ENCODE measurements around the gene RNF214. TPM values are rescaled to one million over a fixed set of nuclear protein-coding genes. Genes with fewer than 3 reads are reported as not detected.

The RNF214 gene
- total RNA-seq, 2 experiments from 2014 or later: 12.9 to 15.8 TPM

DNA sequence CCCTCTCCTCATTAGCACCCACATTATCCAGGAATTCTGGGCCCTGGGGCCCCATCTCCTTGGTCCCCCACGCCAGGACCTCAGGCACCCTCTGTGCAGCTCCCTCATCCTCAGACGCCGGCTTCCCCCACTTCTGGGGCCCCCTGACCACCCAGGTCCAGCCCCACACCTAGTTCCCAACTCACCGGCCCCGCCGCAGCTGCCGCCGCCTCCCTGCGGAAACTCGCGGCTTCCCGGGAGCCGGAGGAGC lies 704 bp upstream of the RNF214 start, which contains the start of gene PCSK7:
Gene PCSK7 (minus strand): TSS at position 232 of the 250 bp plus-strand sequence. CDS start 2,229 bp downstream, outside the sequence.
- Mint-ChIP-seq H3K27ac (peak within 1 kb of the TSS; percentile 93), H3K27me3 (no peaks in the 10 kb centered on the region), H3K9me3 (no peaks in the 10 kb centered on the region), H3K4me1 (ENCODE audit: low read depth) (peaks cover 62% of the 10 kb centered on the region), H3K4me3 (peak within 1 kb of the TSS; percentile 100), H3K36me3 (ENCODE audit: low read depth) (peaks cover 76% of the 10 kb centered on the region)
- Histone ChIP-seq H3K27ac (ENCODE audit: low read depth in 1 of 2, low read length in 2 of 2) (peak within 1 kb of the TSS; percentile 91 to 97), H3K9me3 (ENCODE audit: control insufficient read depth in 1 of 2, insufficient read depth in 1 of 2, low read length in 2 of 2) (no peaks in the 10 kb centered on the region), H3K4me3 (ENCODE audit: low read length) (peak within 1 kb of the TSS; percentile 100), H3K36me3 (ENCODE audit: insufficient read depth, low read length) (peaks cover 34% of the 10 kb centered on the region), H3K4me1 (ENCODE audit: insufficient read depth, low read length) (peaks cover 45% of the 10 kb centered on the region), H3K27me3 (ENCODE audit: control insufficient read depth in 1 of 2, insufficient read depth in 2 of 2, low read length in 2 of 2) (no peaks in the 10 kb centered on the region)
- CTCF ChIA-PET: interaction anchor here (1.1 to 1.2 kb wide), 3 partner anchors 49 to 460 kb away, joined by 3 to 7 read pairs (median 3); partner anchors contain the start of gene SIDT2
- ATAC-seq (ENCODE audit: poor library complexity) (no peak), DNase-seq (peak in 2 of 14 experiments; percentile 54 to 78)
- intact Hi-C loops (cut with DNase I, micrococcal nuclease): loop anchor here (2.0 to 10.0 kb wide), 7 partner anchors 53 to 1343 kb away; partner anchors contain the start of genes CEP164 (in 2 of the 2), ZPR1 (in 2 of the 2), ARCN1 (in 1 of the 2) and BUD13 (in 1 of the 2)
- TF ChIP-seq, protein P1, sequence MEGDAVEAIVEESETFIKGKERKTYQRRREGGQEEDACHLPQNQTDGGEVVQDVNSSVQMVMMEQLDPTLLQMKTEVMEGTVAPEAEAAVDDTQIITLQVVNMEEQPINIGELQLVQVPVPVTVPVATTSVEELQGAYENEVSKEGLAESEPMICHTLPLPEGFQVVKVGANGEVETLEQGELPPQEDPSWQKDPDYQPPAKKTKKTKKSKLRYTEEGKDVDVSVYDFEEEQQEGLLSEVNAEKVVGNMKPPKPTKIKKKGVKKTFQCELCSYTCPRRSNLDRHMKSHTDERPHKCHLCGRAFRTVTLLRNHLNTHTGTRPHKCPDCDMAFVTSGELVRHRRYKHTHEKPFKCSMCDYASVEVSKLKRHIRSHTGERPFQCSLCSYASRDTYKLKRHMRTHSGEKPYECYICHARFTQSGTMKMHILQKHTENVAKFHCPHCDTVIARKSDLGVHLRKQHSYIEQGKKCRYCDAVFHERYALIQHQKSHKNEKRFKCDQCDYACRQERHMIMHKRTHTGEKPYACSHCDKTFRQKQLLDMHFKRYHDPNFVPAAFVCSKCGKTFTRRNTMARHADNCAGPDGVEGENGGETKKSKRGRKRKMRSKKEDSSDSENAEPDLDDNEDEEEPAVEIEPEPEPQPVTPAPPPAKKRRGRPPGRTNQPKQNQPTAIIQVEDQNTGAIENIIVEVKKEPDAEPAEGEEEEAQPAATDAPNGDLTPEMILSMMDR (IDR thresholded peaks at IDR 0.05): no peak
- POLR2A ChIA-PET: interaction anchor here (0.7 to 4.2 kb wide), 13 partner anchors 11 to 444 kb away, joined by 3 to 46 read pairs (median 6); partner anchors contain the start of genes CEP164, PAFAH1B2, SIDT2 and ZPR1

DNA sequence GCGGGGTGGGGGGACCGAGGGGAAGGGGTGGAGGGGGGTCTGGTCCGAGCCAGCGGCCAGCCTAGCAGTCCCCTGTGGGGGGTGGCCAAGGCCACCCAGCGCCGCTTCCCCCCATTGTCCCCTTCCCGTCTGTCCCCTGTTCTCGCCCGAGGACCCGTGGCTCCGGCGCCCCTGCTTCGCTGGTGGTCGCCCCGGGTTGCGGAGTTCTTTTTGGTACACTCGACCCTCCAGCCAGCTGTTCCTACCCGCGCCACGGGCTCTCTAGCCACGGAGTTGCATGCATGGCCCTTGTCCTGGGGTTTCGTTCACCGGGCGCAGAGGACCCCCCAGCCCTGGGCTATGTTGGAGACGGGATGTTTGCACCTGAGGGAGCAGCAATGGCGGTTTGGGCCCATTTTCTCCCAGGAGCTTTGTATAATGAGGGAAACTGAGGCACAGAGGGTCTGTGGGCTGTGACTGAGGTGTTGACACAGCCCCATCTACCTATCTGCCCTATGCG lies 489 bp downstream of the RNF214 start:
- peak overlapping the region; percentile 93 for H3K27ac Mint-ChIP-seq
- peaks cover 38% of the 10 kb centered on the region for H3K4me1 ChIP-seq (ENCODE audit: insufficient read depth, low read length)
- TF ChIP-seq, protein P1 (IDR thresholded peaks at IDR 0.05): no peak
- no peaks in the 10 kb centered on the region for H3K9me3 Mint-ChIP-seq
- H3K4me3 Mint-ChIP-seq: peak overlapping the region; percentile 94
- no peak for ATAC-seq (ENCODE audit: poor library complexity)
- no peaks in the 10 kb centered on the region for H3K27me3 ChIP-seq (ENCODE audit: control insufficient read depth in 1 of 2, insufficient read depth in 2 of 2, low read length in 2 of 2)
- ChIA-PET POLR2A (interaction anchor here (0.6 to 4.2 kb wide), 6 partner anchors 11 to 95 kb away, joined by 3 to 46 read pairs (median 14); partner anchors contain the start of genes CEP164, PAFAH1B2 and SIDT2), CTCF (interaction anchor here (1.1 to 1.2 kb wide), 2 partner anchors 54 to 461 kb away, joined by 3 to 7 read pairs; partner anchors contain the start of gene SIDT2)
- H3K4me1 Mint-ChIP-seq (ENCODE audit: low read depth): peaks cover 55% of the 10 kb centered on the region
- peak in 1 of 14 experiments; percentile 17 for DNase-seq
- H3K9me3 ChIP-seq (ENCODE audit: control insufficient read depth in 1 of 2, insufficient read depth in 1 of 2, low read length in 2 of 2): no peaks in the 10 kb centered on the region
- H3K27ac ChIP-seq (ENCODE audit: low read depth in 1 of 2, low read length in 2 of 2): peak overlapping the region; percentile 30 to 66
- H3K36me3 ChIP-seq (ENCODE audit: insufficient read depth, low read length): peaks cover 24% of the 10 kb centered on the region
- H3K4me3 ChIP-seq (ENCODE audit: low read length): peak overlapping the region; percentile 70
- no peaks in the 10 kb centered on the region for H3K27me3 Mint-ChIP-seq
- H3K36me3 Mint-ChIP-seq (ENCODE audit: low read depth): peaks cover 65% of the 10 kb centered on the region
- intact Hi-C loops (cut with DNase I, micrococcal nuclease): loop anchor here (2.0 to 10.0 kb wide), 7 partner anchors 54 to 1342 kb away; partner anchors contain the start of genes CEP164 (in 2 of the 2), ZPR1 (in 2 of the 2), ARCN1 (in 1 of the 2) and BUD13 (in 1 of the 2)

DNA sequence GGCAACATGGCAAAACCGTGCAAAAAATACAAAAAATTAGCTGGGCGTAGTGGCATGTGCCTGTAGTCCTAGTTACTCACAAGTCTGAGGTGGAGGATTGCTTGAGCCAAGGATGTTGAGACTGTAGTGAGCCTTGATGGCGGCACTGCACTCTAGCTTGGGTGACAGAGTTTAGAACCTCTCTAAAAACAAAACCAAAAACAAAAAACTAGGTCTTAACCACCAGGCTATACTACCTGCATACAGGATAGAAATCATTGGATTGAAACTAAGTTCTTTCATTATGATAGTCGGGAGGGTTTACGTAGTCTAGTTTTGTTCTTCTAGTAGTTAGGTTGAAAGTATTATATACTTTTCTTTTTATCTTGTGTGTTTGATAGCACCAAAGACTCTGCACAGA lies 5.8 kb downstream of the RNF214 start:
- Mint-ChIP-seq H3K9me3 (no peaks in the 10 kb centered on the region), H3K27ac (no peak overlapping the region), H3K4me1 (ENCODE audit: low read depth) (peaks cover 14% of the 10 kb centered on the region), H3K36me3 (ENCODE audit: low read depth) (peaks cover 54% of the 10 kb centered on the region), H3K27me3 (no peaks in the 10 kb centered on the region), H3K4me3 (no peak overlapping the region)
- DNase-seq (no peak), ATAC-seq (ENCODE audit: poor library complexity) (no peak)
- H3K36me3 ChIP-seq (ENCODE audit: insufficient read depth, low read length): peaks cover 31% of the 10 kb centered on the region
- H3K4me1 ChIP-seq (ENCODE audit: insufficient read depth, low read length): peaks cover 4% of the 10 kb centered on the region
- intact Hi-C loops (cut with DNase I, micrococcal nuclease): loop anchor here in 1 of 2 experiments (10.0 kb wide), 1 partner anchor 1337 kb away; the partner anchor contains the start of gene ARCN1
- TF ChIP-seq, protein P1 (IDR thresholded peaks at IDR 0.05): no peak
- H3K4me3 ChIP-seq (ENCODE audit: low read length): no peak overlapping the region
- POLR2A ChIA-PET: no interaction called here
- CTCF ChIA-PET: interaction anchor here (1.0 kb wide), 1 partner anchor 12 kb away, joined by 3 read pairs; no protein-coding TSS in a partner anchor
- no peaks in the 10 kb centered on the region for H3K27me3 ChIP-seq (ENCODE audit: control insufficient read depth in 1 of 2, insufficient read depth in 2 of 2, low read length in 2 of 2)
- no peaks in the 10 kb centered on the region for H3K9me3 ChIP-seq (ENCODE audit: control insufficient read depth in 1 of 2, insufficient read depth in 1 of 2, low read length in 2 of 2)
- no peak overlapping the region for H3K27ac ChIP-seq (ENCODE audit: low read depth in 1 of 2, low read length in 2 of 2)

Measured in CD4-positive, alpha-beta T cell (primary cell).